Progenitor cell of endocrine pancreas (in vitro differentiated cells): ENCODE results near the gene PLA2G4E. TPM values are rescaled to one million over a fixed set of nuclear protein-coding genes. Genes with fewer than 3 reads are reported as not detected.

ENCODE experiments used
- DNase-seq: peaks from one replicate; pipeline ENCODE4 v3.0.0; 2021; ENCODE audit warnings: low spot score; ENCODE audit not compliant: unreplicated experiment
- H3K27ac Mint-ChIP-seq: 2 replicates; pipeline ENCODE4 v1.8.0; 2021; ENCODE audit warnings: mild to moderate bottlenecking, moderate library complexity, mixed read lengths
- H3K27me3 Mint-ChIP-seq: 2 replicates; pipeline ENCODE4 v1.8.0; 2021; ENCODE audit warnings: mixed read lengths
- H3K36me3 Mint-ChIP-seq: 2 replicates; pipeline ENCODE4 v1.8.0; 2022; ENCODE audit warnings: mixed read lengths; ENCODE audit not compliant: insufficient read depth
- H3K4me1 Mint-ChIP-seq: 2 replicates; pipeline ENCODE4 v1.8.0; 2021; ENCODE audit warnings: low read depth, mixed read lengths
- H3K4me3 Mint-ChIP-seq: 2 replicates; pipeline ENCODE4 v1.8.0; 2021; ENCODE audit warnings: low read depth, mild to moderate bottlenecking, moderate library complexity, mixed read lengths
- H3K9me3 Mint-ChIP-seq: 2 replicates; pipeline ENCODE4 v1.8.0; 2021; ENCODE audit warnings: low read depth, mixed read lengths
- total RNA-seq: library from RNA; stranded (reverse); gene quantifications from 2 replicates; pipeline ENCODE4 v1.2.1, GENCODE V29; 2021
- TF ChIP-seq, protein P1 (sequence below): fragments of 200-600 bp; sonication (generic); IDR thresholded peaks from one replicate; pipeline ENCODE4 v1.5.0; 2021; ENCODE audit warnings: antibody characterized with exemption, mild to moderate bottlenecking; ENCODE audit not compliant: unreplicated experiment

PLA2G4E gene
- total RNA-seq, 1 donor from 2014 or later: not detected

DNA sequence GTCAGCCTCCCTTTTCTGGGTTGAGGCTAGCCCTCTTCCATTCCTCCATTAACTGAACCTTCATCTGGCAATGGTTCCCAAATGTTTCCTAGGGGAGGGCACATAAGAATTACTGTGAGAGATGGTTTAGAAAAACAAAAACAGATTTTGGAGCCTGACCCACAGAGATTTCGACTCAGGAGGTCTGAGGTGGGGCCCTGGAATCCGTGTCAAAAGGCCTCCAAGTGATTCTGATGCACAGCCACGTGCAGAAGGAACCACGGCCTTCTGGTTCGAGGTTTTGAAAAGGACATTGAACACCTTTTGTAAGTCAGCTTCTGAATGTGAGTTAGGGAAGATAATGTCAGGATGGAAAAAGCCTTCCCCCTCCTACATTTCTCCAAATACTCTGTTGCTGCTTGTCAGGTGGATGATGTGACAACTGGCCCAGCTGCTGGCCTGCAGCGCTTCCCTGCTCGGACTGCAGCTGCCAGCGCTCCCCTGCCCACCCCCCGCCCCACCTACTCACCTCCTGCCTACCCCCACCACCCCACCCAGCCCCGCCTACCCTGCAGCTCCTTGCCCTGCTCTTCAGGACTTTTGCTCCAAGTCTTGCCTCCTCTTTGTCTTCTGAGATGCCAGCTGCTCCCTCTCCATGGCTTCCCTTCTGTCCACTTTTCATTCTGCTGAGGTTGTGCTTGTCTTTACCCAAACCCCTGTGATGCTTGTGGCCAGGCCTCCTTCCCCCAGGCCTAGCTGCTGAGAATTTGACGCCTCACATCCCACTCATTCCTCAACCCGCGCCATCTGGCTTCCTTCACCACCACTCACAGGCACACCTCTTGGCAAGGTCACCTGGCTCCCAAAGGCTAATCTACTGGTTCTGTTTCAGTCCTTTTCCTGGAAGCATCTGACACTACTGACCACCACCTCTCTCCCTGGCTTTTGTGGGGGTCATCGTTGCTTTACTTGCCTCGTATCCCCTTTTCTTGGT is 55.1 kb downstream of the PLA2G4E start:
- H3K4me3 Mint-ChIP-seq: no peak overlapping the region
- no peak for DNase-seq
- peaks cover 13% of the 10 kb centered on the region for H3K4me1 Mint-ChIP-seq
- H3K27me3 Mint-ChIP-seq: no peaks in the 10 kb centered on the region
- H3K27ac Mint-ChIP-seq: no peak overlapping the region
- H3K36me3 Mint-ChIP-seq: peaks cover 11% of the 10 kb centered on the region
- TF ChIP-seq, protein P1, sequence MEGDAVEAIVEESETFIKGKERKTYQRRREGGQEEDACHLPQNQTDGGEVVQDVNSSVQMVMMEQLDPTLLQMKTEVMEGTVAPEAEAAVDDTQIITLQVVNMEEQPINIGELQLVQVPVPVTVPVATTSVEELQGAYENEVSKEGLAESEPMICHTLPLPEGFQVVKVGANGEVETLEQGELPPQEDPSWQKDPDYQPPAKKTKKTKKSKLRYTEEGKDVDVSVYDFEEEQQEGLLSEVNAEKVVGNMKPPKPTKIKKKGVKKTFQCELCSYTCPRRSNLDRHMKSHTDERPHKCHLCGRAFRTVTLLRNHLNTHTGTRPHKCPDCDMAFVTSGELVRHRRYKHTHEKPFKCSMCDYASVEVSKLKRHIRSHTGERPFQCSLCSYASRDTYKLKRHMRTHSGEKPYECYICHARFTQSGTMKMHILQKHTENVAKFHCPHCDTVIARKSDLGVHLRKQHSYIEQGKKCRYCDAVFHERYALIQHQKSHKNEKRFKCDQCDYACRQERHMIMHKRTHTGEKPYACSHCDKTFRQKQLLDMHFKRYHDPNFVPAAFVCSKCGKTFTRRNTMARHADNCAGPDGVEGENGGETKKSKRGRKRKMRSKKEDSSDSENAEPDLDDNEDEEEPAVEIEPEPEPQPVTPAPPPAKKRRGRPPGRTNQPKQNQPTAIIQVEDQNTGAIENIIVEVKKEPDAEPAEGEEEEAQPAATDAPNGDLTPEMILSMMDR: no peak
- peaks cover 9% of the 10 kb centered on the region for H3K9me3 Mint-ChIP-seq

DNA sequence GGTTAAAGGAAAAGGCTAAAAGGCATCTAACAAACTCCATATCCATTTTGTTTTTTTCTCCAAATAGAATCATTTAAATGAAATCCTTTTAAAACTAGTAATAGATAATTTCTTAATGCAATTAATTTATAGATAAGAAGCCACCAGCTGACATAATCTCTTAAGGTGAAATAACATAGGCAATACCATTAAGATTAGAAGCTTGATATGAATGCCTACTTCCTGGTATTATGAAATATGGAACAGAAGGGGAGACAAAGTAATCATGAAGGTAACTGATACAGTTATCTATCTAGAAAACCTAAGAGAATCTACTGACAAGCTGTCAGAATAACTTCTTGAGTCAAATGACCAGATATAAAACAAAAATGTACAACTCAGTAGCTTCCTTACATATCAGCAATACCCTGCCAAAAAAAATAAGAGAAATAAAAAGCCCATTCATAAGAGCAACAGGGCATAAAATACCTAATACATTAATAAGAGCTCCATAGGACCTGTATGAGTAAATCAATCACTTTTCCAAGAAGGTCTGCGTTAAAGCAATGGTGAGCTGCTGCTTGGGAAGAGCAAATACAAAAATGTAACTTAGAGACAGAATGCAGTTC is 59.1 kb downstream of the PLA2G4E start:
- H3K27ac Mint-ChIP-seq: peak overlapping the region; percentile 98
- peaks cover 11% of the 10 kb centered on the region for H3K4me1 Mint-ChIP-seq
- no peak for DNase-seq
- no peak overlapping the region for H3K4me3 Mint-ChIP-seq
- TF ChIP-seq, protein P1: no peak
- no peaks in the 10 kb centered on the region for H3K27me3 Mint-ChIP-seq
- H3K9me3 Mint-ChIP-seq: peaks cover 9% of the 10 kb centered on the region
- H3K36me3 Mint-ChIP-seq: peaks cover 11% of the 10 kb centered on the region

DNA sequence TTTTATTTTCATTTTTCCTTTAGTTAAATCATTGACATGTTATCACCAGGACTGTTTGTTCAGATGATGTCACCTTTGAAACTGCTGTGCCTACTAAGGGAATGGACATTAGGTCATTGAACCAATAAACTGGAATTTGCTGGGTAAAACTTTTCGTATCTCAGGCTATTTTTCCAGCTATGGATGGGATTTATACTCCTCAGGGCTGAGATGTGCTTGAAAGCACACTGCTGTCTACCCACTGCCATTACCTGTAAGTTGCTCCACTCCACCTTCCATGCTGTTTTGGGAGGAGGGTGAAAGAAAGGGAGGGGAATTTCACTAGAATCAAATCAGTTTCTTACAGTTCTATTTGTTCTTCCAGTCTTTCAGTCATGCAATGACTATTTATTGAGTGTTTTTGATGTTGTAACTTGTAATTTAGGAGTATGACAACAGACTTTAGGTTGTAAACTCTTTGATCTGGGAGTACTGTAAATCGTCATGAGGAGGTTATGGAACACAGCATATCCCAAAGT is 59.8 kb downstream of the PLA2G4E start:
- Mint-ChIP-seq H3K27ac (peak overlapping the region; percentile 98), H3K4me3 (no peak overlapping the region), H3K4me1 (peaks cover 17% of the 10 kb centered on the region), H3K27me3 (no peaks in the 10 kb centered on the region), H3K9me3 (peaks cover 9% of the 10 kb centered on the region), H3K36me3 (peaks cover 11% of the 10 kb centered on the region)
- TF ChIP-seq, protein P1: no peak
- no peak for DNase-seq

DNA sequence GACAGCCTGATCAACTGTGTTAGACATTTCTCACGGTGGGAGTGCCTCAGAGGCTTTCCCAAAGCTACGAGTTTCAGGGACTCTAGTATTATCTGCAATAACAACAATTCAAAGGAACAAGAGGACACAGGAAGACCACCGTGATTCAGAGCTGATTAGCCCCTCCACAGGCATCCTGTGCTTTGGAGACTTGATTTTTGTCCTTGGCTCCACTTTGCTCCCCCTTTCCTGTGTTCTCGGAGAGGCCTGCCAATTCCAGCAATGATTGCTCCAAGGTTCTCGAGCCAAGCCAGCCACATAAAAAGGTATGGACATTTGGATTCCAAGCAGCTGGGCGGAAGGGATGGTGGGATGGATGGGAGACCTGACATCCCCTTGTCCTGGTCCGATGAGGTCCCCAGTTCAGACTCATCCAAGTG is 62.8 kb downstream of the PLA2G4E start:
- Mint-ChIP-seq H3K4me1 (peaks cover 19% of the 10 kb centered on the region), H3K4me3 (no peak overlapping the region), H3K36me3 (peaks cover 10% of the 10 kb centered on the region), H3K27me3 (no peaks in the 10 kb centered on the region), H3K27ac (no peak overlapping the region), H3K9me3 (peaks cover 9% of the 10 kb centered on the region)
- no peak for DNase-seq
- TF ChIP-seq, protein P1: no peak
